K562 (cell line): ENCODE data around the gene ASCL3. TPM values are rescaled to one million over a fixed set of nuclear protein-coding genes. Genes with fewer than 3 reads are reported as not detected.
"Not testable (repeated sequence)": the region's sequence is repeated elsewhere in the genome, so short reads cannot be mapped to it uniquely, and the experiment has no call there.

ENCODE experiments used
- ATAC-seq: fragments of 200-7000 bp; cut with Tn5 transposase; 3 replicates; pipeline ENCODE4 v1.9.1; 2020; ENCODE audit warnings: moderate library complexity
- BruUV-seq: library from RNA; stranded (reverse); fragments of 400-500 nt; replicated peaks from 2 replicates; lab custom pipeline; 2021; lab: Mats Ljungman, UMichigan
- CTCF ChIA-PET: fragments of 300-600 bp; formaldehyde crosslinking; extraction: SDS; loops from one replicate; lab custom pipeline; 2021; ENCODE audit warnings: low intra/inter-chr PET ratio; lab: Yijun Ruan, JAX
- POLR2A ChIA-PET: fragments of 300-600, 350-650 bp; sonication (Branson Sonifier 250); formaldehyde crosslinking; extraction: SDS; loops from one replicate; lab custom pipeline; 2021; ENCODE audit warnings: antibody characterized with exemption, inconsistent platforms; lab: Yijun Ruan, JAX
- DNase-seq, 4 experiments: peaks; one replicate each; pipeline versions ENCODE4 v3.0.0 to v3.0.0-alpha.2; 2011 to 2018; ENCODE audit warnings: low spot score in 3 of 4, mixed read lengths in 3 of 4; ENCODE audit errors: extremely low read depth in 1 of 4
- FAIRE-seq: peaks from 2 replicates; lab custom pipeline; 2011; peaks lifted over from hg19 to GRCh38; lab: Jason Lieb, UNC
- H2AFZ ChIP-seq: 2 replicates; pipeline ENCODE4 v1.6.0; 2011; ENCODE audit warnings: low read depth, low read length, control low read depth, inconsistent platforms
- H3K27ac ChIP-seq: fragments of 200-600 bp; 3 replicates; pipeline ENCODE4 v1.8.0; 2011; ENCODE audit warnings: low read depth, mild to moderate bottlenecking, control low read depth, inconsistent platforms, low read length, moderate library complexity, mixed read lengths; ENCODE audit errors: extremely low read depth
- H3K27me3 ChIP-seq, 2 experiments: fragments of 300-600 bp in 1 of 2; 2 replicates in 1 of 2; 3 replicates in 1 of 2; pipeline versions ENCODE4 v1.6.0 to v1.8.0; 2011; ENCODE audit warnings: inconsistent platforms in 2 of 2, low read length in 2 of 2, mild to moderate bottlenecking in 1 of 2, mixed read lengths in 1 of 2, moderate library complexity in 1 of 2; ENCODE audit not compliant: control insufficient read depth in 2 of 2, insufficient read depth in 2 of 2
- H3K36me3 ChIP-seq: fragments of 300-600 bp; 3 replicates; pipeline ENCODE4 v1.8.0; 2011; ENCODE audit warnings: mild to moderate bottlenecking, low read length, inconsistent platforms; ENCODE audit not compliant: control insufficient read depth, insufficient read depth
- H3K4me1 ChIP-seq, 2 experiments: fragments of 200-600 bp in 1 of 2; replicated peaks in 1 of 2; 2 replicates in 1 of 2; 3 replicates in 1 of 2; pipeline versions ENCODE4 v1.5.1 to v1.8.0; 2011; ENCODE audit warnings: inconsistent platforms in 2 of 2, low read length in 2 of 2, mild to moderate bottlenecking in 1 of 2, mixed read lengths in 1 of 2, moderate library complexity in 1 of 2; ENCODE audit not compliant: control insufficient read depth in 2 of 2, insufficient read depth in 2 of 2
- H3K4me2 ChIP-seq: 2 replicates; pipeline ENCODE4 v1.6.1; 2011; ENCODE audit warnings: low read length, control low read depth, inconsistent platforms, mixed read lengths; ENCODE audit not compliant: insufficient read depth
- H3K4me3 ChIP-seq: fragments of 200-600 bp; sonication (generic), shearing (Covaris generic); 2 replicates; pipeline ENCODE4 v1.5.1; 2016; ENCODE audit warnings: control low read depth, inconsistent platforms
- H3K79me2 ChIP-seq: fragments of 200-600 bp; 3 replicates; pipeline ENCODE4 v1.8.0; 2011; ENCODE audit warnings: low read length, inconsistent platforms; ENCODE audit not compliant: control insufficient read depth, insufficient read depth
- H3K9ac ChIP-seq, 2 experiments: 2 replicates each; pipeline versions ENCODE4 v1.6.0 to v1.6.1; 2011; ENCODE audit warnings: low read depth in 2 of 2, low read length in 2 of 2, control low read depth in 1 of 2, inconsistent platforms in 1 of 2, mild to moderate bottlenecking in 1 of 2, mixed read lengths in 1 of 2; ENCODE audit not compliant: insufficient read depth in 1 of 2
- H3K9me1 ChIP-seq: one replicate; pipeline ENCODE4 v1.6.0; 2011; ENCODE audit warnings: inconsistent platforms, mild to moderate bottlenecking, low read length, moderate library complexity; ENCODE audit not compliant: control insufficient read depth, insufficient read depth
- H3K9me3 ChIP-seq: replicated peaks from 2 replicates; pipeline ENCODE4 v1.5.1; 2011; ENCODE audit warnings: low read depth, low read length, inconsistent platforms; ENCODE audit not compliant: control insufficient read depth, insufficient read depth
- H4K20me1 ChIP-seq: replicated peaks from 2 replicates; pipeline ENCODE4 v1.6.1; 2011; ENCODE audit warnings: low read length, inconsistent platforms, mixed read lengths; ENCODE audit not compliant: control insufficient read depth, insufficient read depth
- ZFP1 ChIP-seq: fragments of 450-650 bp; formaldehyde crosslinking; IDR thresholded peaks from 2 replicates; pipeline ENCODE4 v1.4.0; 2020; ENCODE audit warnings: mild to moderate bottlenecking, mixed read lengths
- ZNF507 ChIP-seq: conservative IDR thresholded peaks from 2 replicates; pipeline ENCODE4 v1.6.1; 2017; ENCODE audit warnings: missing genetic modification characterization, missing compliant biosample characterization
- WGBS: fragments of 100-300 bp; shearing (Covaris generic); methylation state at CpG from one replicate; pipeline ENCODE4 v1.1.6; 2016; ENCODE audit warnings: low coverage, mixed read lengths; ENCODE audit not compliant: insufficient coverage; ENCODE audit errors: missing lambda C conversion rate; 5-methylcytosine and 5-hydroxymethylcytosine counted together
- in situ Hi-C: fragments of 300-500 bp; cut with MboI; formaldehyde crosslinking; loops from 4 replicates; pipeline ENCODE4 v1.15.0; 2018; ENCODE audit warnings: inconsistent platforms, mixed read lengths
- intact Hi-C: fragments of 100-400 bp; cut with micrococcal nuclease; formaldehyde crosslinking; loops from 2 replicates; pipeline ENCODE4 v1.14.2; 2022
- polyA plus RNA-seq, 8 experiments: library from polyadenylated mRNA; depleted of rRNA in 4 of 8; stranded (reverse) in 5 of 8; unstranded in 3 of 8; fragments of >200 nt; fragmentation: Nextera tagmentation in 2 of 8; fragmentation: Illumina TruSeq in 1 of 8; extraction: Ambion mirVana in 2 of 8; extraction: Trizol in 1 of 8; gene quantifications; 2 replicates each; pipeline versions ENCODE4 v1.2.1 to v1.2.3, GENCODE V29; 2011 to 2014; ENCODE audit warnings: inconsistent platforms in 1 of 8, missing spikeins in 1 of 8
- small RNA-seq: library from RNA; depleted of rRNA; stranded (forward); fragments of <200 nt; gene quantifications from one replicate; pipeline ENCODE3, GENCODE V24; 2014
- total RNA-seq, 7 experiments: library from RNA; depleted of rRNA in 6 of 7; stranded (reverse); fragments of >200 nt in 6 of 7; fragmentation: Illumina TruSeq in 2 of 7; extraction: Trizol in 2 of 7; gene quantifications; 2 replicates each; pipeline versions ENCODE4 v1.2.1 to v1.2.3, GENCODE V29; 2011 to 2021; ENCODE audit warnings: low replicate concordance in 1 of 7
- TF ChIP-seq, protein P1 (sequence below): fragments of 450-650 bp; formaldehyde crosslinking; IDR thresholded peaks from 2 replicates; pipeline ENCODE4 v1.4.0; 2022; ENCODE audit warnings: mild to moderate bottlenecking, moderate library complexity

The ASCL3 gene
- total and polyA plus RNA-seq, 9 of the 15 experiments (the other 6 are each of a cell fraction or from before 2014, with no cell fraction given): not detected

GRCh38 chr11:8899119-8899753 is 43.6 kb downstream of the ASCL3 start:
- no peak overlapping the region for H3K27ac ChIP-seq
- H3K9me3 ChIP-seq: no peaks in the 10 kb centered on the region; the same call in 1 of the 2 replicates
- no peak overlapping the region for H3K4me2 ChIP-seq
- FAIRE-seq: no peak
- no peak for ATAC-seq
- no peak for DNase-seq
- peaks cover 0 to 7% of the 10 kb centered on the region in 2 experiments; a peak in 1 of 5 replicates for H3K27me3 ChIP-seq
- no peaks in the 10 kb centered on the region for H3K9me1 ChIP-seq
- TF ChIP-seq, protein P1, sequence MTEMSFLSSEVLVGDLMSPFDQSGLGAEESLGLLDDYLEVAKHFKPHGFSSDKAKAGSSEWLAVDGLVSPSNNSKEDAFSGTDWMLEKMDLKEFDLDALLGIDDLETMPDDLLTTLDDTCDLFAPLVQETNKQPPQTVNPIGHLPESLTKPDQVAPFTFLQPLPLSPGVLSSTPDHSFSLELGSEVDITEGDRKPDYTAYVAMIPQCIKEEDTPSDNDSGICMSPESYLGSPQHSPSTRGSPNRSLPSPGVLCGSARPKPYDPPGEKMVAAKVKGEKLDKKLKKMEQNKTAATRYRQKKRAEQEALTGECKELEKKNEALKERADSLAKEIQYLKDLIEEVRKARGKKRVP (CRISPR knock-in tag): no peak
- peak; percentile 90 for TF ChIP-seq ZFP1
- TF ChIP-seq, all 486 proteins: peak for 1
- in situ Hi-C loops (no loop called here), intact Hi-C loops (no loop called here)
- ChIA-PET POLR2A (no interaction called here), CTCF (no interaction called here)
- H3K9ac ChIP-seq: no peak overlapping the region
- no peaks in the 10 kb centered on the region for H4K20me1 ChIP-seq
- H3K79me2 ChIP-seq: no peaks in the 10 kb centered on the region
- no peaks in the 10 kb centered on the region for H3K4me1 ChIP-seq
- no TSS peak for BruUV-seq
- H2AFZ ChIP-seq: no peak overlapping the region
- H3K4me3 ChIP-seq: no peak overlapping the region
- no peaks in the 10 kb centered on the region for H3K36me3 ChIP-seq

DNA sequence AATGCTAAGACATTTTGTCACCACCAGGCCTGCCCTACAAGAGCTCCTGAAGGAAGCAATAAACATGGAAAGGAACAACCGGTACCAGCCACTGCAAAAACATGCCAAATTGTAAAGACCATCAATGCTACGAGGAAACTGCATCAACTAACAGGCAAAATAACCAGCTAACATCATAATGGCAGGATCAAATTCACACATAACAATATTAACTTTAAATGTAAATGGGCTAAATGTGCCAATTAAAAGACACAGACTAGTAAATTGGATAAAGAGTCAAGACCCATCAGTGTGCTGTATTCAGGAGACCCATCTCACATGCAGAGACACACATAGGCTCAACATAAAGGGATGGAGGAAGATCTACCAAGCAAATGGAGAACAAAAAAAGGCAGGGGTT is 51.6 kb downstream of the ASCL3 start:
- H2AFZ ChIP-seq, H3K9me1 ChIP-seq, H3K36me3 ChIP-seq, H3K4me2 ChIP-seq, ATAC-seq, H4K20me1 ChIP-seq, H3K4me3 ChIP-seq, H3K27me3 ChIP-seq, BruUV-seq, H3K27ac ChIP-seq, H3K9ac ChIP-seq, FAIRE-seq, POLR2A ChIA-PET, H3K4me1 ChIP-seq, DNase-seq, H3K9me3 ChIP-seq, H3K79me2 ChIP-seq, in situ Hi-C loops, intact Hi-C loops, CTCF ChIA-PET: not testable (repeated sequence)
- WGBS: 0% methylated on average over 1 of the region's 2 CpGs
- peak; percentile 92 for TF ChIP-seq ZNF507 (tag)

Small RNAs within 50 kb of the gene (small RNA-seq; reads per million reads assigned to genes)
- not detected for gene RF00019

Other genes with a start within 250 kb of the ASCL3 start
- gene AKIP1, start 31.8 kb downstream of the ASCL3 start, total RNA-seq (2014; rRNA removed): 36.2 and 48.7 TPM in 2 replicates
- gene AKIP1, start 31.8 kb downstream of the ASCL3 start, total RNA-seq (2014; rRNA removed; fragmentation: Illumina TruSeq; extraction: Trizol): 25.5 and 28.6 TPM in 2 replicates
- gene AKIP1, start 31.8 kb downstream of the ASCL3 start, total RNA-seq (2015; rRNA removed; fragmentation: Illumina TruSeq; extraction: Trizol): 37.1 and 40.2 TPM in 2 replicates
- gene AKIP1, start 31.8 kb downstream of the ASCL3 start, total RNA-seq (2021): 40.0 and 41.6 TPM in 2 replicates
- 47.2 and 49.2 TPM in 2 replicates for gene AKIP1, start 31.8 kb downstream of the ASCL3 start, polyA plus RNA-seq (2011; rRNA removed)
- 34.2 and 40.1 TPM in 2 replicates for gene AKIP1, start 31.8 kb downstream of the ASCL3 start, polyA plus RNA-seq (2014; fragmentation: Illumina TruSeq; extraction: Trizol)
- 10 to 100 TPM in 1 of 2 experiments, 1 to 10 TPM in 1; 9.0 to 15.1 TPM for gene AKIP1, start 31.8 kb downstream of the ASCL3 start, polyA plus RNA-seq (2014; fragmentation: Nextera tagmentation; extraction: Ambion mirVana)
- gene AKIP1, start 31.8 kb downstream of the ASCL3 start, polyA plus RNA-seq (2014; rRNA removed): 52.6 and 60.1 TPM in 2 replicates
- gene C11orf16, start 10.1 kb downstream of the ASCL3 start, total RNA-seq (2014; rRNA removed): not detected in 2 replicates
- not detected in 2 replicates for gene C11orf16, start 10.1 kb downstream of the ASCL3 start, total RNA-seq (2014; rRNA removed; fragmentation: Illumina TruSeq; extraction: Trizol)
- not detected in 2 replicates for gene C11orf16, start 10.1 kb downstream of the ASCL3 start, total RNA-seq (2015; rRNA removed; fragmentation: Illumina TruSeq; extraction: Trizol)
- gene C11orf16, start 10.1 kb downstream of the ASCL3 start, total RNA-seq (2021): not detected in 2 replicates
- gene C11orf16, start 10.1 kb downstream of the ASCL3 start, polyA plus RNA-seq (2011; rRNA removed): not detected in 2 replicates
- gene C11orf16, start 10.1 kb downstream of the ASCL3 start, polyA plus RNA-seq (2014; fragmentation: Illumina TruSeq; extraction: Trizol): not detected in 2 replicates
- gene C11orf16, start 10.1 kb downstream of the ASCL3 start, polyA plus RNA-seq (2014; fragmentation: Nextera tagmentation; extraction: Ambion mirVana): not detected
- gene C11orf16, start 10.1 kb downstream of the ASCL3 start, polyA plus RNA-seq (2014; rRNA removed): 0.05 TPM in 1 of 2 replicates, not detected in the other
- 9.8 and 14.7 TPM in 2 replicates for gene TMEM9B, start 21.4 kb upstream of the ASCL3 start, total RNA-seq (2014; rRNA removed)
- gene TMEM9B, start 21.4 kb upstream of the ASCL3 start, total RNA-seq (2014; rRNA removed; fragmentation: Illumina TruSeq; extraction: Trizol): 17.8 and 19.9 TPM in 2 replicates
- 15.8 and 19.4 TPM in 2 replicates for gene TMEM9B, start 21.4 kb upstream of the ASCL3 start, total RNA-seq (2015; rRNA removed; fragmentation: Illumina TruSeq; extraction: Trizol)
- gene TMEM9B, start 21.4 kb upstream of the ASCL3 start, total RNA-seq (2021): 14.0 TPM in 2 replicates
- 12.8 and 20.0 TPM in 2 replicates for gene TMEM9B, start 21.4 kb upstream of the ASCL3 start, polyA plus RNA-seq (2011; rRNA removed)
- gene TMEM9B, start 21.4 kb upstream of the ASCL3 start, polyA plus RNA-seq (2014; fragmentation: Illumina TruSeq; extraction: Trizol): 12.5 and 16.0 TPM in 2 replicates
- gene TMEM9B, start 21.4 kb upstream of the ASCL3 start, polyA plus RNA-seq (2014; fragmentation: Nextera tagmentation; extraction: Ambion mirVana): 1 to 10 TPM; 7.7 to 9.6 TPM
- gene TMEM9B, start 21.4 kb upstream of the ASCL3 start, polyA plus RNA-seq (2014; rRNA removed): 11.9 and 16.6 TPM in 2 replicates
- gene NRIP3, start 61.0 kb upstream of the ASCL3 start, total RNA-seq (2014; rRNA removed): 10.9 and 11.4 TPM in 2 replicates
- 16.6 and 18.9 TPM in 2 replicates for gene NRIP3, start 61.0 kb upstream of the ASCL3 start, total RNA-seq (2014; rRNA removed; fragmentation: Illumina TruSeq; extraction: Trizol)
- gene NRIP3, start 61.0 kb upstream of the ASCL3 start, total RNA-seq (2015; rRNA removed; fragmentation: Illumina TruSeq; extraction: Trizol): 12.9 and 13.8 TPM in 2 replicates
- gene NRIP3, start 61.0 kb upstream of the ASCL3 start, total RNA-seq (2021): 14.4 and 15.3 TPM in 2 replicates
- gene NRIP3, start 61.0 kb upstream of the ASCL3 start, polyA plus RNA-seq (2011; rRNA removed): 12.0 and 18.7 TPM in 2 replicates
- 11.6 and 12.6 TPM in 2 replicates for gene NRIP3, start 61.0 kb upstream of the ASCL3 start, polyA plus RNA-seq (2014; fragmentation: Illumina TruSeq; extraction: Trizol)
- 1 to 10 TPM; 4.4 to 6.4 TPM for gene NRIP3, start 61.0 kb upstream of the ASCL3 start, polyA plus RNA-seq (2014; fragmentation: Nextera tagmentation; extraction: Ambion mirVana)
- gene NRIP3, start 61.0 kb upstream of the ASCL3 start, polyA plus RNA-seq (2014; rRNA removed): 7.4 and 8.5 TPM in 2 replicates
- gene SCUBE2, start 148.6 kb upstream of the ASCL3 start, total RNA-seq (2014; rRNA removed): 0.41 TPM in 1 of 2 replicates, not detected in the other
- gene SCUBE2, start 148.6 kb upstream of the ASCL3 start, total RNA-seq (2014; rRNA removed; fragmentation: Illumina TruSeq; extraction: Trizol): 0.35 TPM in 1 of 2 replicates, not detected in the other
- 0.30 and 0.40 TPM in 2 replicates for gene SCUBE2, start 148.6 kb upstream of the ASCL3 start, total RNA-seq (2015; rRNA removed; fragmentation: Illumina TruSeq; extraction: Trizol)
- 0.16 TPM in 1 of 2 replicates, not detected in the other for gene SCUBE2, start 148.6 kb upstream of the ASCL3 start, total RNA-seq (2021)
- gene SCUBE2, start 148.6 kb upstream of the ASCL3 start, polyA plus RNA-seq (2011; rRNA removed): 0.07 and 0.15 TPM in 2 replicates
- gene SCUBE2, start 148.6 kb upstream of the ASCL3 start, polyA plus RNA-seq (2014; fragmentation: Illumina TruSeq; extraction: Trizol): not detected in 2 replicates
- gene SCUBE2, start 148.6 kb upstream of the ASCL3 start, polyA plus RNA-seq (2014; fragmentation: Nextera tagmentation; extraction: Ambion mirVana): under 1 TPM in 1 of 2 experiments, not detected in 1; 0.06 TPM
- 0.16 TPM in 1 of 2 replicates, not detected in the other for gene SCUBE2, start 148.6 kb upstream of the ASCL3 start, polyA plus RNA-seq (2014; rRNA removed)